Liver (tissue), 9 donors: Measurements from ENCODE around the gene MOB3B. TPM values are rescaled to one million over a fixed set of nuclear protein-coding genes. Genes with fewer than 3 reads are reported as not detected.

Experiments used
- DNase-seq: peaks from one replicate; pipeline ENCODE4 v3.0.0-alpha.2; 2017; ENCODE audit warnings: low spot score
- H3K27ac ChIP-seq, 2 donors: one replicate each; pipeline ENCODE4 v1.7.0; 2013; ENCODE audit warnings: inconsistent platforms in 2 of 2, low read length in 2 of 2, control low read depth in 1 of 2, low read depth in 1 of 2, mild to moderate bottlenecking in 1 of 2
- H3K27me3 ChIP-seq, 4 donors: one replicate each; pipeline versions ENCODE4 v1.6.1 to v1.7.0; 2013; ENCODE audit warnings: low read length in 3 of 4, inconsistent platforms in 1 of 4, mild to moderate bottlenecking in 1 of 4, moderate library complexity in 1 of 4; ENCODE audit not compliant: control insufficient read depth in 4 of 4, insufficient read depth in 4 of 4
- H3K36me3 ChIP-seq, 4 donors: one replicate each; pipeline versions ENCODE4 v1.6.1 to v1.7.0; 2013; ENCODE audit warnings: low read length in 3 of 4, mild to moderate bottlenecking in 3 of 4, low read depth in 1 of 4, moderate library complexity in 1 of 4; ENCODE audit not compliant: control insufficient read depth in 4 of 4, insufficient read depth in 3 of 4
- H3K4me1 ChIP-seq, 4 donors: one replicate each; pipeline versions ENCODE4 v1.6.1 to v1.7.0; 2013; ENCODE audit warnings: low read length in 3 of 4, mild to moderate bottlenecking in 3 of 4, moderate library complexity in 1 of 4; ENCODE audit not compliant: control insufficient read depth in 4 of 4, insufficient read depth in 4 of 4
- H3K4me3 ChIP-seq, 3 donors: one replicate each; pipeline versions ENCODE4 v1.6.1 to v1.7.0; 2013; ENCODE audit warnings: low read length in 3 of 3, control low read depth in 1 of 3, low read depth in 1 of 3, mild to moderate bottlenecking in 1 of 3
- H3K9ac ChIP-seq, 2 donors: one replicate each; pipeline ENCODE4 v1.7.0; 2013; ENCODE audit warnings: low read length in 2 of 2, mild to moderate bottlenecking in 2 of 2, moderate library complexity in 2 of 2, control low read depth in 1 of 2, low read depth in 1 of 2
- H3K9me3 ChIP-seq, 4 donors: one replicate each; pipeline versions ENCODE4 v1.6.1 to v1.7.0; 2013; ENCODE audit warnings: low read length in 3 of 4; ENCODE audit not compliant: control insufficient read depth in 4 of 4
- ATF3 ChIP-seq: IDR thresholded peaks from 2 replicates; pipeline ENCODE4 v1.6.1; 2016; ENCODE audit warnings: antibody characterized with exemption
- EGR1 ChIP-seq, 2 donors: IDR thresholded peaks; 2 replicates each; pipeline ENCODE4 v1.6.1; 2016 to 2018; ENCODE audit warnings: antibody characterized with exemption in 2 of 2, low read depth in 2 of 2
- FOXA1 ChIP-seq: IDR thresholded peaks from 2 replicates; pipeline ENCODE4 v1.6.1; 2016; ENCODE audit warnings: antibody characterized with exemption
- FOXA2 ChIP-seq: IDR thresholded peaks from 2 replicates; pipeline ENCODE4 v1.6.1; 2016; ENCODE audit warnings: antibody characterized with exemption
- GABPA ChIP-seq, 2 donors: IDR thresholded peaks in 1 of 2; conservative IDR thresholded peaks in 1 of 2; 2 replicates each; pipeline ENCODE4 v1.6.1; 2016; ENCODE audit warnings: antibody characterized with exemption in 2 of 2, mild to moderate bottlenecking in 1 of 2, moderate library complexity in 1 of 2
- HNF4A ChIP-seq, 2 donors: conservative IDR thresholded peaks; 2 replicates each; pipeline ENCODE4 v1.6.1; 2016; ENCODE audit warnings: antibody characterized with exemption in 2 of 2, mild to moderate bottlenecking in 2 of 2
- JUND ChIP-seq, 2 donors: IDR thresholded peaks; 2 replicates each; pipeline ENCODE4 v1.6.1; 2016; ENCODE audit warnings: antibody characterized with exemption in 2 of 2
- MAX ChIP-seq: IDR thresholded peaks from 2 replicates; pipeline ENCODE4 v1.6.1; 2016; ENCODE audit warnings: antibody characterized with exemption
- RAD21 ChIP-seq, 2 donors: IDR thresholded peaks; 2 replicates each; pipeline ENCODE4 v1.6.1; 2016; ENCODE audit warnings: antibody characterized with exemption in 2 of 2, mild to moderate bottlenecking in 2 of 2
- REST ChIP-seq: IDR thresholded peaks from 2 replicates; pipeline ENCODE4 v1.6.1; 2016; ENCODE audit warnings: antibody characterized with exemption, mild to moderate bottlenecking
- RXRA ChIP-seq, 2 donors: IDR thresholded peaks; 2 replicates each; pipeline ENCODE4 v1.6.1; 2017 to 2018; ENCODE audit warnings: antibody characterized with exemption in 2 of 2, mild to moderate bottlenecking in 1 of 2
- SP1 ChIP-seq: IDR thresholded peaks from 2 replicates; pipeline ENCODE4 v1.6.1; 2018; ENCODE audit warnings: antibody characterized with exemption, mild to moderate bottlenecking
- whole genome bisulfite sequencing: extraction: QIAGEN DNeasy Blood & Tissue Kit; methylation state at CpG from one replicate; pipeline ENCODE4 v1.1.7; 2013; 5-methylcytosine and 5-hydroxymethylcytosine counted together
- polyA plus RNA-seq, 2 donors: library from polyadenylated mRNA; stranded (reverse) in 1 of 2; unstranded in 1 of 2; fragments of 200-250 nt in 1 of 2; fragments of >200 nt in 1 of 2; fragmentation: Nextera tagmentation in 1 of 2; extraction: Ambion mirVana in 1 of 2; gene quantifications; one replicate each; pipeline versions ENCODE4 v1.2.1 to v1.2.3, GENCODE V29; 2013 to 2015
- total RNA-seq, 2 donors: library from RNA; depleted of rRNA; stranded (reverse); fragments of >200 nt; gene quantifications; one replicate each; pipeline ENCODE4 v1.2.3, GENCODE V29; 2014
- donor health status: healthy.
- donor health status: healthy.
- donor health status: healthy.
- donor health status: healthy.
- donor health status: healthy.

The MOB3B gene
- total and polyA plus RNA-seq, 4 donors: 0.36 to 1.1 (median 0.76) TPM

- TF ChIP-seq ATF3 (no peak), MAX (no peak), HNF4A (conservative IDR thresholded peaks at IDR 0.05) (no peak), RXRA (IDR thresholded peaks at IDR 0.05) (no peak), SP1 (no peak), REST (no peak), GABPA (IDR thresholded peaks at IDR 0.05 in 1 of 2, conservative IDR thresholded peaks at IDR 0.05 in 1 of 2) (no peak)
Measured at GRCh38 chr9:27395484-27395921, 134.1 kb downstream of the MOB3B start (continued).

- TF ChIP-seq RAD21 (IDR thresholded peaks at IDR 0.05) (no peak), GABPA (IDR thresholded peaks at IDR 0.05 in 1 of 2, conservative IDR thresholded peaks at IDR 0.05 in 1 of 2) (no peak), SP1 (no peak), MAX (no peak), FOXA1 (no peak), EGR1 (IDR thresholded peaks at IDR 0.05; ENCODE audit: low read depth in 2 of 2) (no peak), FOXA2 (no peak)
- 49% methylated on average over 3 of the region's 3 CpGs for WGBS
- peaks cover 0 to 6% (median 2%) of the 10 kb centered on the region in 4 donors for H3K4me1 ChIP-seq
- DNase-seq: no peak
- H3K9ac ChIP-seq: no peak overlapping the region
- H3K9me3 ChIP-seq: no peaks in the 10 kb centered on the region
- no peak overlapping the region for H3K27ac ChIP-seq
- H3K27me3 ChIP-seq: no peaks in the 10 kb centered on the region
- no peak overlapping the region for H3K4me3 ChIP-seq
- H3K36me3 ChIP-seq: no peaks in the 10 kb centered on the region
Measured at GRCh38 chr9:27394826-27395201, 134.8 kb downstream of the MOB3B start.

- no peak for TF ChIP-seq JUND (IDR thresholded peaks at IDR 0.05)
- TF ChIP-seq REST: no peak
- TF ChIP-seq RAD21 (IDR thresholded peaks at IDR 0.05): no peak
- TF ChIP-seq ATF3: no peak
- no peak for TF ChIP-seq RXRA (IDR thresholded peaks at IDR 0.05)
- no peak for TF ChIP-seq EGR1 (IDR thresholded peaks at IDR 0.05; ENCODE audit: low read depth in 2 of 2)
- no peak for TF ChIP-seq GABPA (IDR thresholded peaks at IDR 0.05 in 1 of 2, conservative IDR thresholded peaks at IDR 0.05 in 1 of 2)
- TF ChIP-seq FOXA2: no peak
- TF ChIP-seq MAX: no peak
- TF ChIP-seq SP1: no peak
- Histone ChIP-seq H3K4me1 (peaks cover 0 to 6% (median 2%) of the 10 kb centered on the region in 4 donors), H3K27ac (no peak overlapping the region), H3K4me3 (no peak overlapping the region), H3K36me3 (no peaks in the 10 kb centered on the region), H3K9me3 (no peaks in the 10 kb centered on the region), H3K27me3 (no peaks in the 10 kb centered on the region), H3K9ac (no peak overlapping the region)
- WGBS: 58% methylated on average over 4 of the region's 4 CpGs
- no peak for DNase-seq
Measured at GRCh38 chr9:27394154-27394825, 135.3 kb downstream of the MOB3B start.
